Ovary (tissue), 3 donors: ENCODE measurements around the gene MPPED2.

Experiments used
- CTCF ChIP-seq, 3 donors: fragments of 450-650 bp in 2 of 3; fragments of 200-600 bp in 1 of 3; IDR thresholded peaks; one replicate each; pipeline versions ENCODE4 v1.5.1 to v1.8.0; 2016 to 2022; ENCODE audit warnings: antibody characterized with exemption in 3 of 3, mild to moderate bottlenecking in 1 of 3
- EP300 ChIP-seq: sonication (generic); formaldehyde crosslinking; IDR thresholded peaks from one replicate; pipeline ENCODE4 v1.6.1; 2017; ENCODE audit warnings: antibody characterized with exemption
- POLR2A ChIP-seq: fragments of 450-650 bp; IDR thresholded peaks from one replicate; pipeline ENCODE4 v1.6.1; 2017; ENCODE audit warnings: antibody characterized with exemption, mild to moderate bottlenecking, moderate library complexity
- donor health status: DM: no; HTN: no; CAD: no.

DNA sequence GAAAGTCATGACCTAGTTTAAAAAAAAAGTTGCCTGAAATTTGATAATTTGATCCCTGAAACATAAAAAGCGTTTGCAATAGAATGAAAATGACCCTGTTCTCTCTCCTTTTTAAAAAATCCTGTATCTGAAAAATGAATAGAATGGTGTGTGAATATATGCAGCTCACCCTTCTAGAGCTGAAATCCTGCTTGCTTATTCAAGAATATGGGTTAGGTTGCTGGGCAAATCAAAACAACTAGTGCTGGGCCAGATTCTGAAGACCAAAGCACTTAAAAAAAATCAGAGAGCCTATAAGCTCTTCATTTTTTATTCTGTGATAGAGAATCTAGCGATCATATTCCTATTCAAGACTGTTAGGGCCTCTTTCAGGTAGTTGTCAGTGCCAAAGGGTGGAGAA is 131.6 kb downstream of the MPPED2 start:
- TF ChIP-seq EP300 (no peak), CTCF (IDR thresholded peaks at IDR 0.05) (no peak), POLR2A (no peak)
